NT2/D1 (cell line): ENCODE data around the gene CERS4.

Experiments
- SUZ12 ChIP-seq: IDR thresholded peaks from 2 replicates; pipeline ENCODE4 v1.6.1; 2011; ENCODE audit not compliant: insufficient read length, insufficient read depth; ENCODE audit errors: extremely low read depth
- YY1 ChIP-seq: IDR thresholded peaks from 2 replicates; pipeline ENCODE4 v1.6.1; 2011; ENCODE audit not compliant: insufficient read length, insufficient read depth
- ZNF274 ChIP-seq: IDR thresholded peaks from 2 replicates; pipeline ENCODE4 v1.6.1; 2011; ENCODE audit warnings: mild to moderate bottlenecking, low read depth, low read length

- TF ChIP-seq YY1 (no peak), ZNF274 (no peak), SUZ12 (no peak)
Measured at GRCh38 chr19:8245869-8246835, 37.0 kb downstream of the CERS4 start.
